Transverse colon (tissue), 3 donors: ENCODE results near the gene LRRC8C.

ENCODE experiments used
- EP300 ChIP-seq: sonication (generic); formaldehyde crosslinking; IDR thresholded peaks from one replicate; pipeline ENCODE4 v1.6.1; 2017; ENCODE audit warnings: antibody characterized with exemption, low read depth
- POLR2A ChIP-seq: fragments of 450-650 bp; IDR thresholded peaks from one replicate; pipeline ENCODE4 v1.6.1; 2016; ENCODE audit warnings: antibody characterized with exemption, mild to moderate bottlenecking, moderate library complexity
- TF ChIP-seq, protein P1 (sequence below), 5 experiments: fragments of 200-600 bp in 3 of 5; fragments of 450-650 bp in 2 of 5; sonication (generic) in 3 of 5; IDR thresholded peaks; 1 replicate in 2 of 5; 2 replicates in 3 of 5; pipeline ENCODE4 v1.5.1; 2016 to 2017; ENCODE audit warnings: antibody characterized with exemption in 5 of 5, inconsistent platforms in 3 of 5, mild to moderate bottlenecking in 2 of 5, moderate library complexity in 1 of 5

- TF ChIP-seq EP300 (no peak), POLR2A (no peak)
- TF ChIP-seq, protein P1, sequence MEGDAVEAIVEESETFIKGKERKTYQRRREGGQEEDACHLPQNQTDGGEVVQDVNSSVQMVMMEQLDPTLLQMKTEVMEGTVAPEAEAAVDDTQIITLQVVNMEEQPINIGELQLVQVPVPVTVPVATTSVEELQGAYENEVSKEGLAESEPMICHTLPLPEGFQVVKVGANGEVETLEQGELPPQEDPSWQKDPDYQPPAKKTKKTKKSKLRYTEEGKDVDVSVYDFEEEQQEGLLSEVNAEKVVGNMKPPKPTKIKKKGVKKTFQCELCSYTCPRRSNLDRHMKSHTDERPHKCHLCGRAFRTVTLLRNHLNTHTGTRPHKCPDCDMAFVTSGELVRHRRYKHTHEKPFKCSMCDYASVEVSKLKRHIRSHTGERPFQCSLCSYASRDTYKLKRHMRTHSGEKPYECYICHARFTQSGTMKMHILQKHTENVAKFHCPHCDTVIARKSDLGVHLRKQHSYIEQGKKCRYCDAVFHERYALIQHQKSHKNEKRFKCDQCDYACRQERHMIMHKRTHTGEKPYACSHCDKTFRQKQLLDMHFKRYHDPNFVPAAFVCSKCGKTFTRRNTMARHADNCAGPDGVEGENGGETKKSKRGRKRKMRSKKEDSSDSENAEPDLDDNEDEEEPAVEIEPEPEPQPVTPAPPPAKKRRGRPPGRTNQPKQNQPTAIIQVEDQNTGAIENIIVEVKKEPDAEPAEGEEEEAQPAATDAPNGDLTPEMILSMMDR (IDR thresholded peaks at IDR 0.05) = no peak
Measured at GRCh38 chr1:89702520-89703045, 69.7 kb downstream of the LRRC8C start.
